Measurements from ENCODE around the gene IQUB.

- TF ChIP-seq EZH2 (IDR thresholded peaks at IDR 0.05; ENCODE audit: low read length, missing control alignments): no peak
- no peak for TF ChIP-seq CTCF (conservative IDR thresholded peaks at IDR 0.05 in 1 of 2, IDR thresholded peaks at IDR 0.05 in 1 of 2; ENCODE audit: low read depth in 1 of 2, low read length in 2 of 2)
These were observed 37.3 kb upstream of the IQUB start for GRCh38 chr7:123571684-123572083.
